GM23248 (cell line): ENCODE results near the gene EFCAB8.

Experiments
- EZH2 ChIP-seq: fragments of 200-600 bp; sonication (generic); IDR thresholded peaks from 2 replicates; pipeline ENCODE4 v1.6.1; 2018; ENCODE audit warnings: antibody characterized with exemption, mild to moderate bottlenecking; ENCODE audit not compliant: insufficient read depth, poor library complexity, severe bottlenecking
- EZH2phosphoT487 ChIP-seq: fragments of 200-600 bp; sonication (generic); IDR thresholded peaks from 2 replicates; pipeline ENCODE4 v1.6.1; 2018; ENCODE audit warnings: antibody characterized with exemption, moderate library complexity, mild to moderate bottlenecking, low read depth; ENCODE audit not compliant: insufficient read depth

- TF ChIP-seq EZH2 (no peak), EZH2phosphoT487 (no peak)
These were observed 48.3 kb downstream of the EFCAB8 start for GRCh38 chr20:32906871-32907495.
